ENCODE results near the gene KCNA10.
A peak's percentile ranks its signal among the peaks of the same experiment; 100 is the strongest.

Gene KCNA10

GRCh38 chr1:110501488-110502132 lies 17.4 kb downstream of the KCNA10 start:
- no peak for DNase-seq (ENCODE audit: low read depth in 2 of 2, low spot score in 1 of 2)

- no peak for DNase-seq (ENCODE audit: low read depth in 2 of 2, low spot score in 1 of 2)
These were observed 20.7 kb downstream of the KCNA10 start for GRCh38 chr1:110498270-110498669.

- peak; percentile 42 to 51 for DNase-seq (ENCODE audit: low read depth in 2 of 2, low spot score in 1 of 2)
These were observed 22.9 kb downstream of the KCNA10 start for GRCh38 chr1:110495926-110496600.

- DNase-seq (ENCODE audit: low read depth in 2 of 2, low spot score in 1 of 2): no peak
These were observed 24.2 kb downstream of the KCNA10 start for GRCh38 chr1:110494522-110495406.

GRCh38 chr1:110494036-110494435 lies 24.9 kb downstream of the KCNA10 start:
- no peak for DNase-seq (ENCODE audit: low read depth in 2 of 2, low spot score in 1 of 2)

GRCh38 chr1:110493059-110493699 lies 25.8 kb downstream of the KCNA10 start:
- DNase-seq (ENCODE audit: low read depth in 2 of 2, low spot score in 1 of 2): no peak

- no peak for DNase-seq (ENCODE audit: low read depth in 2 of 2, low spot score in 1 of 2)
These were observed 26.4 kb downstream of the KCNA10 start for GRCh38 chr1:110492573-110492972.

GRCh38 chr1:110490791-110491451 lies 28.1 kb downstream of the KCNA10 start:
- DNase-seq (ENCODE audit: low read depth in 2 of 2, low spot score in 1 of 2): no peak

- DNase-seq (ENCODE audit: low read depth in 2 of 2, low spot score in 1 of 2): no peak
These were observed 28.9 kb downstream of the KCNA10 start for GRCh38 chr1:110489973-110490542.

GRCh38 chr1:110489406-110489805 lies 29.6 kb downstream of the KCNA10 start:
- DNase-seq (ENCODE audit: low read depth in 2 of 2, low spot score in 1 of 2): no peak

- no peak for DNase-seq (ENCODE audit: low read depth in 2 of 2, low spot score in 1 of 2)
These were observed 30.1 kb downstream of the KCNA10 start for GRCh38 chr1:110488867-110489266.

- no peak for DNase-seq (ENCODE audit: low read depth in 2 of 2, low spot score in 1 of 2)
These were observed 30.8 kb downstream of the KCNA10 start for GRCh38 chr1:110488161-110488560.

GRCh38 chr1:110487726-110488125 lies 31.2 kb downstream of the KCNA10 start:
- no peak for DNase-seq (ENCODE audit: low read depth in 2 of 2, low spot score in 1 of 2)

GRCh38 chr1:110485725-110486124 lies 33.2 kb downstream of the KCNA10 start:
- no peak for DNase-seq (ENCODE audit: low read depth in 2 of 2, low spot score in 1 of 2)

- no peak for DNase-seq (ENCODE audit: low read depth in 2 of 2, low spot score in 1 of 2)
These were observed 34.2 kb downstream of the KCNA10 start for GRCh38 chr1:110484801-110485200.

GRCh38 chr1:110483308-110483685 lies 35.7 kb downstream of the KCNA10 start:
- no peak for DNase-seq (ENCODE audit: low read depth in 2 of 2, low spot score in 1 of 2)

GRCh38 chr1:110482662-110483307 lies 36.2 kb downstream of the KCNA10 start:
- no peak for DNase-seq (ENCODE audit: low read depth in 2 of 2, low spot score in 1 of 2)

GRCh38 chr1:110481968-110482623 lies 36.9 kb downstream of the KCNA10 start:
- no peak for DNase-seq (ENCODE audit: low read depth in 2 of 2, low spot score in 1 of 2)

GRCh38 chr1:110480356-110481096 lies 38.4 kb downstream of the KCNA10 start:
- DNase-seq (ENCODE audit: low read depth in 2 of 2, low spot score in 1 of 2): no peak
